Endodermal cell (in vitro differentiated cells): Measurements from ENCODE around the gene NECAB2. TPM values are rescaled to one million over a fixed set of nuclear protein-coding genes. Genes with fewer than 3 reads are reported as not detected.

Experiments used
- DNase-seq: peaks from one replicate; pipeline ENCODE4 v3.0.0-alpha.2; 2017
- H3K27ac ChIP-seq: 2 replicates; pipeline ENCODE4 v1.5.1; 2013; ENCODE audit warnings: mild to moderate bottlenecking, low read depth, low read length, moderate library complexity
- H3K27me3 ChIP-seq: 2 replicates; pipeline ENCODE4 v1.6.1; 2013; ENCODE audit warnings: mild to moderate bottlenecking, low read length, moderate library complexity; ENCODE audit not compliant: insufficient read depth, control insufficient read depth, poor library complexity, severe bottlenecking
- H3K36me3 ChIP-seq: 2 replicates; pipeline ENCODE4 v1.7.0; 2013; ENCODE audit warnings: mild to moderate bottlenecking, low read length, moderate library complexity; ENCODE audit not compliant: control insufficient read depth, insufficient read depth
- H3K4me1 ChIP-seq: one replicate; pipeline ENCODE4 v1.7.0; 2013; ENCODE audit warnings: low read length; ENCODE audit not compliant: control insufficient read depth, insufficient read depth
- H3K4me3 ChIP-seq: 2 replicates; pipeline ENCODE4 v1.5.1; 2013; ENCODE audit warnings: mild to moderate bottlenecking, low read length, moderate library complexity
- H3K9ac ChIP-seq: 2 replicates; pipeline ENCODE4 v1.6.1; 2013; ENCODE audit warnings: mild to moderate bottlenecking, low read length, moderate library complexity; ENCODE audit not compliant: poor library complexity, severe bottlenecking; ENCODE audit errors: extremely low read depth
- H3K9me3 ChIP-seq: 2 replicates; pipeline ENCODE4 v1.6.1; 2013; ENCODE audit warnings: mild to moderate bottlenecking, low read length, moderate library complexity; ENCODE audit not compliant: control insufficient read depth
- H3K27ac Mint-ChIP-seq: 2 replicates; pipeline ENCODE4 v1.8.0; 2020; ENCODE audit warnings: mixed read lengths
- H3K27me3 Mint-ChIP-seq: 2 replicates; pipeline ENCODE4 v1.8.0; 2021; ENCODE audit warnings: mild to moderate bottlenecking, mixed read lengths; ENCODE audit not compliant: insufficient read depth
- H3K36me3 Mint-ChIP-seq: 2 replicates; pipeline ENCODE4 v1.8.0; 2020; ENCODE audit warnings: low read depth, mixed read lengths
- H3K4me1 Mint-ChIP-seq: 2 replicates; pipeline ENCODE4 v1.8.0; 2020; ENCODE audit warnings: mixed read lengths
- H3K4me3 Mint-ChIP-seq: 2 replicates; pipeline ENCODE4 v1.8.0; 2020; ENCODE audit warnings: mild to moderate bottlenecking, moderate library complexity, mixed read lengths
- H3K9me3 Mint-ChIP-seq: 2 replicates; pipeline ENCODE4 v1.8.0; 2020; ENCODE audit warnings: mild to moderate bottlenecking, mixed read lengths
- CTCF ChIP-seq: fragments of 200-600 bp; sonication (generic); conservative IDR thresholded peaks from 2 replicates; pipeline ENCODE4 v1.5.0; 2021; ENCODE audit warnings: antibody characterized with exemption, mild to moderate bottlenecking
- WGBS, 2 experiments: methylation state at CpG; one replicate each; pipeline versions ENCODE4 v1.1.5 to v1.1.7; 2013; ENCODE audit warnings: missing lambda C conversion rate in 2 of 2, mixed read lengths in 1 of 2; ENCODE audit not compliant: insufficient coverage in 1 of 2, insufficient read length in 1 of 2; 5-methylcytosine and 5-hydroxymethylcytosine counted together
- total RNA-seq, 2 donors: library from RNA; stranded (reverse); fragmentation: NEBNext Ultra II Directional in 1 of 2; extraction: Animal tissue kit (Norgen Biotek cat#: 25700) in 1 of 2; gene quantifications; 2 replicates in 1 of 2; 3 replicates in 1 of 2; pipeline ENCODE4 v1.2.1, GENCODE V29; 2021

The NECAB2 gene
- total RNA-seq, 2 donors from 2014 or later, result 2.7 to 3.3 TPM

GRCh38 chr16:84050316-84050715 lies 82.3 kb downstream of the NECAB2 start:
- no peak overlapping the region for H3K27ac Mint-ChIP-seq
- peaks cover 5% of the 10 kb centered on the region for H3K27me3 Mint-ChIP-seq
- H3K27me3 ChIP-seq, result no peaks in the 10 kb centered on the region
- peaks cover 37% of the 10 kb centered on the region for H3K36me3 Mint-ChIP-seq
- no peak overlapping the region for H3K4me3 ChIP-seq
- peaks cover 24% of the 10 kb centered on the region for H3K36me3 ChIP-seq
- WGBS, 2 experiments, result 91 to 95% methylated on average over 6 to 9 of the region's 9 CpGs
- H3K4me1 ChIP-seq, result peaks cover 9% of the 10 kb centered on the region
- no peak overlapping the region for H3K4me3 Mint-ChIP-seq
- H3K4me1 Mint-ChIP-seq, result peaks cover 14% of the 10 kb centered on the region
- H3K9me3 Mint-ChIP-seq, result no peaks in the 10 kb centered on the region
- TF ChIP-seq CTCF, result no peak
- H3K27ac ChIP-seq, result no peak overlapping the region
- peak; percentile 22 for DNase-seq
- no peaks in the 10 kb centered on the region for H3K9me3 ChIP-seq
- H3K9ac ChIP-seq, result no peak overlapping the region

GRCh38 chr16:84052071-84052622 lies 84.1 kb downstream of the NECAB2 start:
- Histone ChIP-seq H3K27me3 (no peaks in the 10 kb centered on the region), H3K4me1 (peaks cover 9% of the 10 kb centered on the region), H3K4me3 (no peak overlapping the region), H3K36me3 (peaks cover 41% of the 10 kb centered on the region), H3K9ac (no peak overlapping the region), H3K9me3 (no peaks in the 10 kb centered on the region), H3K27ac (no peak overlapping the region)
- Mint-ChIP-seq H3K9me3 (no peaks in the 10 kb centered on the region), H3K36me3 (peaks cover 52% of the 10 kb centered on the region), H3K27ac (peak overlapping the region; percentile 21), H3K27me3 (peaks cover under 1% of the 10 kb centered on the region), H3K4me3 (no peak overlapping the region), H3K4me1 (peaks cover 14% of the 10 kb centered on the region)
- TF ChIP-seq CTCF, result no peak
- 89 to 92% methylated on average over 19 to 27 of the region's 27 CpGs for WGBS, 2 experiments
- peak; percentile 35 for DNase-seq

Other genes with a start within 250 kb of the NECAB2 start
- gene HSBP1, start 160.3 kb upstream of the NECAB2 start, total RNA-seq, result 100 to 1,000 TPM; 229 to 239 TPM
- 10 to 100 TPM; 11.1 to 19.0 TPM for gene MLYCD, start 69.1 kb upstream of the NECAB2 start, total RNA-seq
- gene OSGIN1, start 15.0 kb upstream of the NECAB2 start, total RNA-seq, result 1 to 10 TPM; 1.6 to 2.7 TPM
- not detected for gene SLC38A8, start 74.6 kb downstream of the NECAB2 start, total RNA-seq
- gene MBTPS1, start 148.7 kb downstream of the NECAB2 start, total RNA-seq, result 10 to 100 TPM; 59.7 to 62.9 TPM
- 10 to 100 TPM; 49.5 to 68.3 TPM for gene HSDL1, start 176.9 kb downstream of the NECAB2 start, total RNA-seq
- under 1 TPM; 0.59 to 0.66 TPM for gene DNAAF1, start 177.1 kb downstream of the NECAB2 start, total RNA-seq
- 10 to 100 TPM; 92.0 to 99.8 TPM for gene TAF1C, start 218.8 kb downstream of the NECAB2 start, total RNA-seq
- gene ADAD2, start 222.9 kb downstream of the NECAB2 start, total RNA-seq, result not detected